Activated naive CD8-positive, alpha-beta T cell treated with anti-CD3 and anti-CD28 coated beads for 36 hours (primary cell): ENCODE results near the gene REXO5. TPM values are rescaled to one million over a fixed set of nuclear protein-coding genes. Genes with fewer than 3 reads are reported as not detected.
A peak's percentile ranks its signal among the peaks of the same experiment; 100 is the strongest.

ENCODE experiments used
- DNase-seq: peaks from one replicate; pipeline ENCODE4 v3.0.0; 2021
- H3K27ac Mint-ChIP-seq: one replicate; pipeline ENCODE4 v1.8.0; 2022; ENCODE audit warnings: mild to moderate bottlenecking, moderate library complexity, mixed read lengths
- H3K27me3 Mint-ChIP-seq: one replicate; pipeline ENCODE4 v1.8.0; 2022; ENCODE audit warnings: mild to moderate bottlenecking, mixed read lengths
- H3K36me3 Mint-ChIP-seq: one replicate; pipeline ENCODE4 v1.8.0; 2021; ENCODE audit warnings: mild to moderate bottlenecking, mixed read lengths
- H3K4me1 Mint-ChIP-seq: one replicate; pipeline ENCODE4 v1.8.0; 2021; ENCODE audit warnings: mixed read lengths
- H3K4me3 Mint-ChIP-seq: one replicate; pipeline ENCODE4 v1.8.0; 2022; ENCODE audit warnings: mild to moderate bottlenecking, moderate library complexity, mixed read lengths
- H3K9me3 Mint-ChIP-seq: one replicate; pipeline ENCODE4 v1.8.0; 2022; ENCODE audit warnings: mixed read lengths
- total RNA-seq, 2 experiments: library from RNA; stranded (reverse); gene quantifications; one replicate each; pipeline ENCODE4 v1.2.3, GENCODE V29; 2021

REXO5 gene
- total RNA-seq, 2 experiments from 2014 or later = 14.4 to 14.8 TPM

DNA sequence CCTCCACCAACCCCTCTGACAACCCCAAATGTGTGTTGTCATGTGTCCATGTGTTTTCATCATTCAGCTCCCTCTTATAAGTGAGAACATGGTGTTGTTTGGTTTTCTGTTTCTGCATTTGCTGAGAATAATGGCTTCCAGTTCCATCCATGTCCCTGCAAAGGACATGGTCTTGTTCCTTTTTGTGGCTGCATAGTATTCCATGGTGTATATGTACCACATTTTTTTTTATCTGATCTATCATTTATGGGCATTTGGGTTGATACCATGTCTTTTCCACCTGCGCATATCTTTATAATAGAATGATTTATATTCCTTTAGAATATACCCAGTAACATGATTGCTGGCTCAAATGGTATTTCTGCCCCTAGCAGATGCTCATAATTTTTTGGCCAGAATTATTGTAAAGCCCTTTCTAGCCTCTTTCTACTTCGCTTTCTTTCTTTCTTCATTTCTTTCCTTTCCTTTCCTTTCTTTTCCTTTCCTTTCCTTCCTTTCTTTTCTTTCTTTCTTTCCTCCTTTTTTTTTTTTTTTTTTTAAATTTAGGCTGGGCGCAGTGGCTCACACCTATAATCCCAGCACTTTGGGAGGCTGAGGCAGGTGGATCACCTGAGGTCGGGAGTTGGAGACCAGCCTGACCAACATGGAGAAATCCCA lies 12.7 kb downstream of the REXO5 start:
- Mint-ChIP-seq H3K36me3 (peaks cover 36% of the 10 kb centered on the region), H3K4me3 (no peak overlapping the region), H3K4me1 (peaks cover 14% of the 10 kb centered on the region), H3K27ac (no peak overlapping the region), H3K9me3 (no peaks in the 10 kb centered on the region), H3K27me3 (no peaks in the 10 kb centered on the region)
- DNase-seq = no peak

DNA sequence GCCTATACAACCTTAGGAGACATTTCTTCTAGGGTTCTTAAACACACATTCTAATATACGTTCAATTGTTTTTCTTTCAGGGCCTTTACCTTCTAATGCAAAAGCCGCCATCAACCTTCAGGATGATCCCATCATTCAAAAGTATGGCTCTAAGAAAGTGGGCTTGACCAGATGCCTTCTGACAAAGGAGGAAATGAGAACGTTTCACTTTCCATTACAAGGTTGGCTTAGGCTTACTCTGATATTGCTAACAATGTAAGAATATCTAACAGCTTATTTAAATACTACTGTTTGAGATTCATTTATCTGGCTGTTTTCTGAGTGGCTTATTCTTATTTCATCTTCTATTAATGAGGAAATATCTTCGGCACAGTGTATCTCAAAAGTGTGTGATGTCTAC lies 15.4 kb downstream of the REXO5 start:
- H3K36me3 Mint-ChIP-seq = peaks cover 27% of the 10 kb centered on the region
- H3K4me1 Mint-ChIP-seq = peaks cover 12% of the 10 kb centered on the region
- no peaks in the 10 kb centered on the region for H3K27me3 Mint-ChIP-seq
- H3K27ac Mint-ChIP-seq = no peak overlapping the region
- H3K9me3 Mint-ChIP-seq = no peaks in the 10 kb centered on the region
- no peak overlapping the region for H3K4me3 Mint-ChIP-seq
- no peak for DNase-seq

DNA sequence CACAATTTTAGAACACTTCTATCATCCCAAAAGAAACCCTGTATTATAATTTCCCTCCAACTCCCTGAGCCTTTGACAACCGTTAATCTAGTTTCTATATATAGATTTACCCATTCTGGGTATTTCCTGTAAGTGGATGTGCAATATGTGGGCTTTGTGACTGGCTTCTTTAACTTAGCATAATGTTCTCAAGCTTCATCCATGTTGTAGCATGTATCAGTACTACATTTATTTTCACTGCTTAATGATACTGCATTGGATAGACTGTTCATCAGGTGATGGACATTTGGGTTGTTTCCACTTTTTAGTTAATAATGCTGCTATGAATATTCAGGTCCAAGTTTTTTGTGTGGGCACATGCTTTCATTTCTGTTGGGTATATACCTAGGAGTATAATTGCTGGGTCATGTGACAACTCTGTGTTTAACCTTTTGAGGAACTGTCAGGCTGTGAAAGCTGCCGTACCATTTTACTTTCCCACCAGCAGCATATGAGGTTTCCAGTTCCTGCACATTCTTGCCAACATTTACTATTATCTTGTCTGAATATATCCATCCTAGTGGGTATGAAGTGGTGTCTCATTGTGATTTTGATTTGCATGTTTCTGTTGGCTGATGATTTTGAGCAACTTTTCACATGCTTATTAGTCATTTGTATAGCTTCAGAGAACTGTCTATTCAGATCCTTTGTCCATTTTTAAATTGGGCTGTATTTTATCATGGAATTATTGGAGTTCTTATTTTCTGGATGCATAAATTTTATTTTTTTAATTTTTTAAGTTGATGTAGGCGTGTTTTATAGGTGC lies 16.4 kb downstream of the REXO5 start:
- Mint-ChIP-seq H3K27ac (no peak overlapping the region), H3K4me1 (peaks cover 12% of the 10 kb centered on the region), H3K4me3 (no peak overlapping the region), H3K9me3 (no peaks in the 10 kb centered on the region), H3K36me3 (peaks cover 27% of the 10 kb centered on the region), H3K27me3 (no peaks in the 10 kb centered on the region)
- DNase-seq = no peak

DNA sequence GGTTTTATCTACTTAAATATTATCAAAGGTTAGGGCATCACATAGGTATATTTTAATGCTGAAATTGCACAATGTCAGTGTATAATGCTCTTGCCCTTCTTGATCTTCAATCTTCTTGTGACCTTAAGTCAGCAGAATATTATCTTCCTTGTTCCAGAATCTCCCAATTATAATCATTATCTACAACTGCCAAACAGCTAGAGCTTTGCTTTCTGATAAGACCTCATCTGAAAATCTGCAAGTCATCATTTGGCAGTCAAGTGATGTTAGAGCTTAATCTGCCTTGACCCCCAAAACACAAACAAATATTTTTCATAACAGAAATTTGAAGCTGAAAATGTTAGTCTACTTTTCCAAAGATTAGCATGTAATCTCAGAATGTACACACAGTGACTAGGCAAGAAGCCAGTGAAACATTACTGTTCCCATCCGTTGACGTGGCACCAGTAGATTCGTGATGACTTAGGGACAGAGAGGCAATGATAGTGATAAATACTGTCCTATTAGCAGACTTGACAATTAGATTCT lies 19.8 kb downstream of the REXO5 start:
- Mint-ChIP-seq H3K4me1 (peaks cover 12% of the 10 kb centered on the region), H3K27ac (no peak overlapping the region), H3K9me3 (no peaks in the 10 kb centered on the region), H3K4me3 (no peak overlapping the region), H3K36me3 (peaks cover 20% of the 10 kb centered on the region), H3K27me3 (no peaks in the 10 kb centered on the region)
- no peak for DNase-seq

DNA sequence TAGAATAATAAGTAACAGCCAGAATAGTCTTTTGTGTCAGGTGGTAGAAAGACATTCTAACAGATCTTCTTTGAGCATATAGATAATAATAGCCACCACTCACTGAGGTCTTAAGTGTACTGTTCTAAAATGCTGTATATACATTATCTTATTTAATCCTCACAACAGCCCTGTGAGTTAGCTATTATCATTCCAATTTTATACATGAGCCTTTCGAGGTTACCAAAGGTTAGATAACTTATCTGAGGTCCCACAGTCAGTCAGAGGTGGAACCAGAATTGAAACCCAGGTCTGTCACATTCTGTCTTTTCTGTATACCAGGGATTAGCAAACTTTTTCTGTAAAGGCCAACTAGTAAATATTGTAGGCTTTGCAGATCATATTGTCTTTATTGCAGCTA lies 23.2 kb downstream of the REXO5 start:
- DNase-seq = no peak
- Mint-ChIP-seq H3K27me3 (no peaks in the 10 kb centered on the region), H3K27ac (no peak overlapping the region), H3K36me3 (peaks cover 9% of the 10 kb centered on the region), H3K4me1 (no peaks in the 10 kb centered on the region), H3K9me3 (peaks cover 2% of the 10 kb centered on the region), H3K4me3 (no peak overlapping the region)

DNA sequence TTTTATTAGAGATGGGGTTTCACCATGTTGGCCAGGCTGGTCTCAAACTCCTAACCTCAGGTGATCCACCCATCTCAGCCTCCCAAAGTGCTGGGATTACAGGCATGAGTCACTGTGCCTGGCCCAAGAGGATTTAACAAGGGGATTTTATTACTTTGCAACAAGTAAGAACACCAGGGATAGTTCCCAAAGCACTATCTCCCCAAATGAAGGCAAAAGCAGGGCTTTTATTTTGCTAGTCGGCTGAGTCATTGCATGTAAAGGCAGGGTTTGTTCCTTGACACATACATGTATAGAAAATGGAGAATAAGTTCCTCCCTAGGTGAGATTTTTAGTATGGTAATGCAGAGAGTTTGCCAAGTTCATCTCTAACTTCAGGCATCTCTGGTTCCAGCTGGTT lies 24.0 kb downstream of the REXO5 start:
- Mint-ChIP-seq H3K9me3 (peaks cover 5% of the 10 kb centered on the region), H3K27me3 (no peaks in the 10 kb centered on the region), H3K27ac (no peak overlapping the region), H3K4me1 (no peaks in the 10 kb centered on the region), H3K36me3 (peaks cover 18% of the 10 kb centered on the region), H3K4me3 (no peak overlapping the region)
- DNase-seq = no peak

DNA sequence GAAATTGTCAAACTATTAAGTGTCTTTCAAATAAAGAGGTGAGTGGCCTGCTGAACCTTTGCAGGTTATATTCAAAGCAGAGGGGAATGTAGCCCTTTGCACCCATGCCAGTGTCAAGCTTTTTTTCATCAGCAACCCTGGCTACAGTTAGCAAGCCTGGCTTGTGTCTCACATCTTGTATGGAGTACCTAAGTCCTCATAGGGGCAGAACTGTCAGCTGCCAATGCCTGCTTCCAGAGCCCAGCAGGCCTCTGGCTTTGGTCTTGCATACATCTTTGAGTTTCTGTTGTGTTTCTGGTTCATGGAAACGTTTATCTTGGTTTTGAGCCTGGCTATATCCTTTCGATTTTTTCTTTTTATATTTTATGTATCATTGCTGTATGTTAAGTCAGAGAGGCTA lies 26.8 kb downstream of the REXO5 start:
- Mint-ChIP-seq H3K27me3 (no peaks in the 10 kb centered on the region), H3K9me3 (peaks cover 22% of the 10 kb centered on the region), H3K36me3 (peaks cover 41% of the 10 kb centered on the region), H3K27ac (no peak overlapping the region), H3K4me3 (no peak overlapping the region), H3K4me1 (no peaks in the 10 kb centered on the region)
- DNase-seq = no peak

DNA sequence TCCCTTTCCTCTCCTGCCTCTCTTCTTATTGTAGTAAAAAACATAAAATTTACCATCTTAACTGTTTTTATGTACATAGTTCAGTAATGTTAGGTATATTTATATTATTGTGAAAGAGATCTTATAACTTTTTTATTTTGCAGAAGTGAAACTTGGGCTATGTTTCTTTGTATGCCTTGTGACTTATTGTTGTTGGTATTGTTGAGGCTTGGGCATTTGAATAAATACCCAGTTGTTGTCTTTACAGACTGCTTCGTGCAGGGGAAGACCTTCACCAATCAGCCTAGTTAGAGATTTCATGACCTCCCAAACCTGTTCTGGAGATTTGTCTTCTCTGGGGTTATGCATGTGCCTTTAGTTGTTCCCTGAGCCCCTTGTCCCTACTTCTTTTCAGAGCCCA lies 31.9 kb downstream of the REXO5 start:
- no peaks in the 10 kb centered on the region for H3K4me1 Mint-ChIP-seq
- no peaks in the 10 kb centered on the region for H3K27me3 Mint-ChIP-seq
- peaks cover 65% of the 10 kb centered on the region for H3K36me3 Mint-ChIP-seq
- no peak overlapping the region for H3K27ac Mint-ChIP-seq
- no peak overlapping the region for H3K4me3 Mint-ChIP-seq
- H3K9me3 Mint-ChIP-seq = peaks cover 22% of the 10 kb centered on the region
- DNase-seq = no peak

DNA sequence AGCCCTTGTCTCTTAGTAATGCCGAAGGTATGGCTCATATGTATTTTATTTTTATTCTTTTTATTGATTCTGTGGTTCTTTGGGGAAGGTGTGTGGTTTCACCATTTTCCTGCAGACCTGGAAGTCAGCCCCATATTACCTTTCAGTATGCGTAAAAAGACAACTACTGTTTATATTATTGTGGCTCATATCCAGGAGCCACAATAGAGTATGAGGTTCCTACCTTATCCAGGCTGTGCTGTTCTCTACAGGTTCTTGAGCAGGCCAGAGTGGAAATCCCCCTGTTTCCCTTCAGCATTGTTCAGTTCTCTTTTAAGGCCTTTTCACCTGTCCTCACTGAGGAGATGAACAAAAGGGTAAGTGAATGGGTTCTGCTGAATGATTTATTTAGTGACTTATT lies 33.2 kb downstream of the REXO5 start:
- Mint-ChIP-seq H3K36me3 (peaks cover 63% of the 10 kb centered on the region), H3K27me3 (no peaks in the 10 kb centered on the region), H3K27ac (no peak overlapping the region), H3K4me1 (peaks cover 10% of the 10 kb centered on the region), H3K9me3 (peaks cover 21% of the 10 kb centered on the region), H3K4me3 (no peak overlapping the region)
- no peak for DNase-seq

DNA sequence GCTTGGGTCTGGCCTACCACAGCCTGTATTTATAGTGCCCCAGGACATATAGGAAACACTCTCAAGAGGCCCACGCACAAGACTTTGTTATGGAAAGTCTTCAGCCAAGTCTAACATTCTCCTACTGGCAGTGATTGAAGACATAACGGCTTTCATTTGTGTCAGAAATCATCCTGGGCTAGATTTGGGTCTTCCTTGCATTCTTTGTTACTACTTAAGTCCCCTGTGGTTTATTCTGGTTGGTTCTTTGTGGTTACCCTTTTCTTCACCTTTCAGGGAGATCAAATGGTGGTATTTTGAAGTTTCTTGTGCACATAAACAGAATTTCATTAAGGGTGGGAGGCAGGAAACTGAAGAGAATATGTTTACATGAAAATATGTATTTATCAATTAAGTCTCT lies 37.7 kb downstream of the REXO5 start:
- no peaks in the 10 kb centered on the region for H3K9me3 Mint-ChIP-seq
- H3K4me3 Mint-ChIP-seq = peak overlapping the region; percentile 1
- DNase-seq = no peak
- H3K36me3 Mint-ChIP-seq = peaks cover 31% of the 10 kb centered on the region
- H3K27me3 Mint-ChIP-seq = no peaks in the 10 kb centered on the region
- H3K4me1 Mint-ChIP-seq = peaks cover 21% of the 10 kb centered on the region
- H3K27ac Mint-ChIP-seq = peak overlapping the region; percentile 62

DNA sequence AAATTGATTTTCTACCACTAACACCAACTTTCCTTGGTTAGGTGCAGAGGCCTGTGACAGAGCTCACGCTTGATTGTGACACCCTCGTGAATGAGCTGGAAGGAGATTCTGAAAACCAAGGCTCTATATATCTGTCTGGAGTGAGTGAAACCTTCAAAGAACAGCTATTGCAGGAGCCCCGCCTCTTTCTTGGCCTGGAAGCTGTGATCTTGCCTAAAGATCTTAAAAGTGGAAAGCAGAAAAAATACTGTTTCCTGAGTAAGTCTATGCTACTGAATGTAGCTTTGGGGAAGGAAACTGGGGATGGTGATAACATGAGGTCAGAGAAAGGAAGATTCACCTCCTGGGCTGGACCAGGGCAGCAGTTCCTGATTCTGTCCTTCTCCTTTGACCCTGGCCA lies 38.3 kb downstream of the REXO5 start:
- peak; percentile 32 for DNase-seq
- H3K27ac Mint-ChIP-seq = peak overlapping the region; percentile 62
- H3K4me1 Mint-ChIP-seq = peaks cover 21% of the 10 kb centered on the region
- H3K9me3 Mint-ChIP-seq = no peaks in the 10 kb centered on the region
- H3K36me3 Mint-ChIP-seq = peaks cover 29% of the 10 kb centered on the region
- no peak overlapping the region for H3K4me3 Mint-ChIP-seq
- no peaks in the 10 kb centered on the region for H3K27me3 Mint-ChIP-seq

DNA sequence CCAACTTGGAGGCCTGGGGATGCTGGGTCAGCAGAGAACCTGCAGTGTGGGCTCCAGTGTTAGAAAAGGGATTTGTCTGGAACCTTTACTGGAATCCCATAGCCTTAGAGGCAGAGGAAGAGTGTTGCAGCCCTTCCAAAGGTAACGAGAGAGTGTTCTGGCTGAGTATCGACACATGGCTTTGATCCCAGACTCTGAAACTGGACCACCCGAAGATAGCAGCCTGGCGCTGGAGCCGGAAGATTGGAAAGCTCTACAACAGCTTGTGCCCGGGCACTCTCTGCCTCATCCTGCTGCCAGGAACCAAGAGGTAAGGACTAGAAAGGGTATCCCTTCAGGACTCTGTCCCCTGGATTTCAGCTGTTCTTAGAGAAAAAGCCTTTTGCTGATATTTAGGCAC lies 39.7 kb downstream of the REXO5 start:
- no peak for DNase-seq
- Mint-ChIP-seq H3K36me3 (peaks cover 25% of the 10 kb centered on the region), H3K4me3 (no peak overlapping the region), H3K9me3 (no peaks in the 10 kb centered on the region), H3K27ac (no peak overlapping the region), H3K4me1 (peaks cover 26% of the 10 kb centered on the region), H3K27me3 (no peaks in the 10 kb centered on the region)

DNA sequence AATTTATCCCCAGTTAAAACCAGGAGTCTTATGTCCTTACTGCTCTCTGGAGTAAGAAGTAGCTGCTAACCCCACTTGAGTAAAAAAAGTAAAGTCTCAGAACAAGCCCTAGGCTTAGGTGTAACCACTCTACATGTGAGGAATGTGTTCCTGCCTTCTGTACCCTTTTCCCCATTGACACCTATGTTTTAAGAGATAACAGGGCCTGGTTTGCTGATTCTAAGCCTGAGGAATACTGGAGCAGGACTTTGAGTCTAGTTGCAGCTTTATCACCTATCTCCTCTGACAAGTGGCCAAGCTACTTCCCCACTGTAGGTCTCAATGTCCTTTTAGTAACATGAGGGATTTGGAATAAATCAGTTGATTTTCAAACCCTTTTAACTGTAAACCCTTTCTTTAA lies 40.2 kb downstream of the REXO5 start:
- Mint-ChIP-seq H3K27me3 (no peaks in the 10 kb centered on the region), H3K4me3 (no peak overlapping the region), H3K4me1 (peaks cover 26% of the 10 kb centered on the region), H3K9me3 (no peaks in the 10 kb centered on the region), H3K36me3 (peaks cover 23% of the 10 kb centered on the region), H3K27ac (no peak overlapping the region)
- no peak for DNase-seq

DNA sequence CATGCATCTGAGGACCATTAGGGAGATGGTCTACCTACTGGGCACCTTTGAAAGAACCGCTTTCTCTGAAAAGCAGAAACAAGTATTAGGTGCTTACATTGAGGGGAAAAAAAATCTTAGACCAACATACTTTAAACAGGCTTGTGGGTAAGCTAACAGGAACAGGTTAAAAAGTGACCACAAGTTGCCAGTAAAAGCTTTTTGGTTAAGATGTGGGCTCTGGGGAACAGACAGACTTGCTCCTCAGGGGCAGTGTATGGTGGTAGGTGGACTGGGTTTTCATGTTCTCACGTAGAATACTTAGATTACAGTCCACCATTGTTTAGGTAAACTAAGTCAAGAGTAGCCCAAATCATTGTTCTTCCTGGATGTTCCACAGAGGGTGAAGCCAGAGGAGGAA lies 41.2 kb downstream of the REXO5 start:
- no peaks in the 10 kb centered on the region for H3K27me3 Mint-ChIP-seq
- peaks cover 17% of the 10 kb centered on the region for H3K36me3 Mint-ChIP-seq
- no peak overlapping the region for H3K27ac Mint-ChIP-seq
- no peak overlapping the region for H3K4me3 Mint-ChIP-seq
- no peak for DNase-seq
- H3K4me1 Mint-ChIP-seq = peaks cover 26% of the 10 kb centered on the region
- H3K9me3 Mint-ChIP-seq = no peaks in the 10 kb centered on the region

DNA sequence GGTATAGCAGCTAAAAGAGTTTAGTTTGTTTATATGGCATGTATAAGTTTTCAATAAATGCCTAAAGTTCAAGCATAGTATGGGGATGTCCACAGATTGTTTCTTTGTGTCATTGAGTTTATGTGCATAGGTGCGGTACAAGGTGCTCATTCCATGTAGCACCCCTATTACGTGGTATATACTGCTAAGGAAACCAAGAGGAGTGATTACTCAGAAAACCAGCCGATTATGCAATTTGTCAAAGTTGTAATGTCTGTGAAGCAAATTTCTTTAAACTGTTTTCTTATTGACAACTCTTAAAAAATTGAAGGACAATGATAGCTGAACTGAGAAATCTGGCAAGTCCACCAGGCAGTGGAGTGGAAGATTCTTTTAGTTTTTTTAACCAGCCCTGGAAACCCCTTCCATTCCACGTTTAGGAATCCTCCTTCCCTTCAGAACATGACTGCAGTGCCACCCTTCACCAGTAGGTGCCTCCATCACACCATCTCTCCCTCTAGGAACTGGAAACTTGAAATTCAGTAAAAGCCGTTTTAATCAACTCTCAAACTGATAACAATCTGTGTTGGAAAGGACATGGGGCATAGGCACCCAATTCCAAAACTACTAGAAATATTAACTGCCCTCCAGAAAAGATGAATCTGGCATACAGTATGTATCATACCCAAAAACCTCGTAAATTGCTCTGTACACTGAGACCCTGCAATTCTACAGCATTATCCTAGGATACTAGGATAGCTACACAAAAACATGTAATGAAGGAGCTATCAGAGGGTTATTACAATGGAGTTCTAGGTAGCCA lies 43.5 kb downstream of the REXO5 start:
- Mint-ChIP-seq H3K4me3 (no peak overlapping the region), H3K4me1 (peaks cover 13% of the 10 kb centered on the region), H3K36me3 (peaks cover 9% of the 10 kb centered on the region), H3K9me3 (no peaks in the 10 kb centered on the region), H3K27me3 (no peaks in the 10 kb centered on the region), H3K27ac (no peak overlapping the region)
- DNase-seq = peak; percentile 50
